Stimulated activated CD4-positive, alpha-beta T cell treated with anti-CD3 and anti-CD28 coated beads, Interleukin-12 subunit alpha, Interleukin-12 subunit beta, amount 100 ng/mL, for 48 hours (primary cell): ENCODE data around the gene CTNNA3.
"Not testable (repeated sequence)": the region's sequence is repeated elsewhere in the genome, so short reads cannot be mapped to it uniquely, and the experiment has no call there.

ENCODE experiments used
- DNase-seq, 3 donors: peaks; one replicate each; pipeline ENCODE4 v3.0.0-alpha.2; 2020; ENCODE audit warnings: low read depth in 2 of 3, low spot score in 1 of 3

The CTNNA3 gene

GRCh38 chr10:66335753-66336152 is 1360.2 kb downstream of the CTNNA3 start:
- DNase-seq = not testable (repeated sequence)

GRCh38 chr10:66329147-66329546 is 1366.8 kb downstream of the CTNNA3 start:
- DNase-seq = no peak

GRCh38 chr10:66326876-66327275 is 1369.1 kb downstream of the CTNNA3 start:
- no peak for DNase-seq

GRCh38 chr10:66322777-66323176 is 1373.2 kb downstream of the CTNNA3 start:
- DNase-seq = no peak

- DNase-seq = no peak
Observed at GRCh38 chr10:66321723-66322665, 1374.0 kb downstream of the CTNNA3 start.

GRCh38 chr10:66318761-66319160 is 1377.2 kb downstream of the CTNNA3 start:
- DNase-seq = no peak

- DNase-seq = no peak
Observed at GRCh38 chr10:66307826-66308225, 1388.2 kb downstream of the CTNNA3 start.

GRCh38 chr10:66301078-66301477 is 1394.9 kb downstream of the CTNNA3 start:
- no peak for DNase-seq

GRCh38 chr10:66295602-66296001 is 1400.4 kb downstream of the CTNNA3 start:
- no peak for DNase-seq

- DNase-seq = no peak
Observed at GRCh38 chr10:66294538-66294937, 1401.5 kb downstream of the CTNNA3 start.

GRCh38 chr10:66292922-66293321 is 1403.1 kb downstream of the CTNNA3 start:
- DNase-seq = no peak

GRCh38 chr10:66292456-66292855 is 1403.5 kb downstream of the CTNNA3 start:
- DNase-seq = no peak

GRCh38 chr10:66291133-66291532 is 1404.9 kb downstream of the CTNNA3 start:
- no peak for DNase-seq

- no peak for DNase-seq
Observed at GRCh38 chr10:66284621-66285020, 1411.4 kb downstream of the CTNNA3 start.

GRCh38 chr10:66283874-66284464 is 1412.0 kb downstream of the CTNNA3 start:
- DNase-seq = no peak

- DNase-seq = no peak
Observed at GRCh38 chr10:66283064-66283463, 1412.9 kb downstream of the CTNNA3 start.

- no peak for DNase-seq
Observed at GRCh38 chr10:66281327-66281726, 1414.7 kb downstream of the CTNNA3 start.

GRCh38 chr10:66277481-66277880 is 1418.5 kb downstream of the CTNNA3 start:
- no peak for DNase-seq

- DNase-seq = no peak
Observed at GRCh38 chr10:66273966-66274519, 1422.0 kb downstream of the CTNNA3 start.

- no peak for DNase-seq
Observed at GRCh38 chr10:66265398-66265797, 1430.6 kb downstream of the CTNNA3 start.

GRCh38 chr10:66259836-66260235 is 1436.2 kb downstream of the CTNNA3 start:
- no peak for DNase-seq

- no peak for DNase-seq
Observed at GRCh38 chr10:66258693-66259092, 1437.3 kb downstream of the CTNNA3 start.
